ENCODE results near the gene MARCHF9. TPM values are rescaled to one million over a fixed set of nuclear protein-coding genes. Genes with fewer than 3 reads are reported as not detected.

MARCHF9 gene
- total RNA-seq, 3 donors from 2014 or later (not counting 1 experiment from before 2014, with no cell fraction given), result 25.4 to 28.4 (median 26.0) TPM

- no peak for TF ChIP-seq CTCF (IDR thresholded peaks at IDR 0.05)
- ATAC-seq (no peak), DNase-seq (no peak)
- intact Hi-C loops (cut with micrococcal nuclease), result loop anchor here (5.0 kb wide), 1 partner anchor 68 kb away; the partner anchor contains the start of gene CTDSP2
- Histone ChIP-seq H3K27me3 (ENCODE audit: control insufficient read depth, insufficient read depth, low read length) (no peaks in the 10 kb centered on the region), H3K9me3 (ENCODE audit: control insufficient read depth, insufficient read depth, low read length) (no peaks in the 10 kb centered on the region), H3K4me3 (ENCODE audit: low read length) (no peak overlapping the region), H3K36me3 (ENCODE audit: control insufficient read depth, insufficient read depth, low read length) (no peaks in the 10 kb centered on the region), H3K4me1 (ENCODE audit: control insufficient read depth, insufficient read depth, low read length) (peaks cover 36% of the 10 kb centered on the region), H3K27ac (ENCODE audit: low read length) (no peak overlapping the region)
- Mint-ChIP-seq H3K4me3 (no peak overlapping the region), H3K36me3 (no peaks in the 10 kb centered on the region), H3K9me3 (no peaks in the 10 kb centered on the region), H3K4me1 (peaks cover 26 to 27% of the 10 kb centered on the region in 2 donors), H3K27me3 (ENCODE audit: low read depth in 2 of 2) (no peaks in the 10 kb centered on the region), H3K27ac (no peak overlapping the region)
- 89% methylated on average over 1 of the region's 1 CpG for WGBS (ENCODE audit: insufficient coverage)
Observed at GRCh38 chr12:57779736-57780135, 24.8 kb downstream of the MARCHF9 start.

- Histone ChIP-seq H3K27ac (ENCODE audit: low read length) (no peak overlapping the region), H3K27me3 (ENCODE audit: control insufficient read depth, insufficient read depth, low read length) (no peaks in the 10 kb centered on the region), H3K9me3 (ENCODE audit: control insufficient read depth, insufficient read depth, low read length) (no peaks in the 10 kb centered on the region), H3K4me3 (ENCODE audit: low read length) (no peak overlapping the region), H3K36me3 (ENCODE audit: control insufficient read depth, insufficient read depth, low read length) (peaks cover 2% of the 10 kb centered on the region), H3K4me1 (ENCODE audit: control insufficient read depth, insufficient read depth, low read length) (peaks cover 36% of the 10 kb centered on the region)
- Mint-ChIP-seq H3K27ac (no peak overlapping the region), H3K27me3 (ENCODE audit: low read depth in 2 of 2) (no peaks in the 10 kb centered on the region), H3K4me3 (no peak overlapping the region), H3K4me1 (peaks cover 26 to 27% of the 10 kb centered on the region in 2 donors), H3K36me3 (no peaks in the 10 kb centered on the region), H3K9me3 (no peaks in the 10 kb centered on the region)
- no peak for ATAC-seq
- no peak for DNase-seq
- no peak for TF ChIP-seq CTCF (IDR thresholded peaks at IDR 0.05)
- WGBS (ENCODE audit: insufficient coverage), result 86% methylated on average over 4 of the region's 4 CpGs
- intact Hi-C loops (cut with micrococcal nuclease), result loop anchor here (5.0 kb wide), 1 partner anchor 67 kb away; the partner anchor contains the start of gene CTDSP2
Observed at GRCh38 chr12:57780284-57780897, 25.5 kb downstream of the MARCHF9 start.

- peaks cover 30 to 32% of the 10 kb centered on the region in 2 donors for H3K4me1 Mint-ChIP-seq
- intact Hi-C loops (cut with micrococcal nuclease), result loop anchor here (5.0 kb wide), 1 partner anchor 66 kb away; the partner anchor contains the start of gene CTDSP2
- no peaks in the 10 kb centered on the region for H3K27me3 Mint-ChIP-seq (ENCODE audit: low read depth in 2 of 2)
- no peak for TF ChIP-seq CTCF (IDR thresholded peaks at IDR 0.05)
- peaks cover 10% of the 10 kb centered on the region for H3K36me3 ChIP-seq (ENCODE audit: control insufficient read depth, insufficient read depth, low read length)
- peak overlapping the region; percentile 90 to 97 for H3K27ac Mint-ChIP-seq
- no peak overlapping the region for H3K4me3 ChIP-seq (ENCODE audit: low read length)
- no peaks in the 10 kb centered on the region for H3K9me3 ChIP-seq (ENCODE audit: control insufficient read depth, insufficient read depth, low read length)
- no peaks in the 10 kb centered on the region for H3K27me3 ChIP-seq (ENCODE audit: control insufficient read depth, insufficient read depth, low read length)
- DNase-seq (peak in 1 of 2 donors; percentile 59), ATAC-seq (no peak)
- peaks cover 5% of the 10 kb centered on the region for H3K36me3 Mint-ChIP-seq
- H3K27ac ChIP-seq (ENCODE audit: low read length), result peak overlapping the region; percentile 8
- no peaks in the 10 kb centered on the region for H3K9me3 Mint-ChIP-seq
- H3K4me1 ChIP-seq (ENCODE audit: control insufficient read depth, insufficient read depth, low read length), result peaks cover 36% of the 10 kb centered on the region
- no peak overlapping the region for H3K4me3 Mint-ChIP-seq
- 88% methylated on average over 3 of the region's 3 CpGs for WGBS (ENCODE audit: insufficient coverage)
Observed at GRCh38 chr12:57781244-57781643, 26.3 kb downstream of the MARCHF9 start.
